Muscle layer of colon (tissue), 2 donors: ENCODE data around the gene IFITM5.
"Not testable (repeated sequence)": the region's sequence is repeated elsewhere in the genome, so short reads cannot be mapped to it uniquely, and the experiment has no call there.

Source experiments
- H3K27ac ChIP-seq: one replicate; pipeline ENCODE4 v1.7.0; 2013; ENCODE audit warnings: low read depth, mild to moderate bottlenecking, low read length, moderate library complexity
- H3K27me3 ChIP-seq, 2 donors: one replicate each; pipeline ENCODE4 v1.7.0; 2013; ENCODE audit warnings: low read length in 2 of 2, mild to moderate bottlenecking in 2 of 2; ENCODE audit not compliant: insufficient read depth in 2 of 2, control insufficient read depth in 1 of 2
- H3K36me3 ChIP-seq: one replicate; pipeline ENCODE4 v1.7.0; 2013; ENCODE audit warnings: mild to moderate bottlenecking, low read length; ENCODE audit not compliant: insufficient read depth
- H3K4me1 ChIP-seq: one replicate; pipeline ENCODE4 v1.7.0; 2013; ENCODE audit warnings: mild to moderate bottlenecking, low read length; ENCODE audit not compliant: insufficient read depth
- H3K4me3 ChIP-seq, 2 donors: one replicate each; pipeline ENCODE4 v1.7.0; 2013; ENCODE audit warnings: low read length in 2 of 2, low read depth in 1 of 2, mild to moderate bottlenecking in 1 of 2, moderate library complexity in 1 of 2
- H3K9ac ChIP-seq: one replicate; pipeline ENCODE4 v1.7.0; 2013; ENCODE audit warnings: low read length
- H3K9me3 ChIP-seq: one replicate; pipeline ENCODE4 v1.7.0; 2013; ENCODE audit warnings: mild to moderate bottlenecking, low read length
- donor health status: abdominal sarcoma.
- donor health status: Adenocarcinoma of cecum.

IFITM5 gene

DNA sequence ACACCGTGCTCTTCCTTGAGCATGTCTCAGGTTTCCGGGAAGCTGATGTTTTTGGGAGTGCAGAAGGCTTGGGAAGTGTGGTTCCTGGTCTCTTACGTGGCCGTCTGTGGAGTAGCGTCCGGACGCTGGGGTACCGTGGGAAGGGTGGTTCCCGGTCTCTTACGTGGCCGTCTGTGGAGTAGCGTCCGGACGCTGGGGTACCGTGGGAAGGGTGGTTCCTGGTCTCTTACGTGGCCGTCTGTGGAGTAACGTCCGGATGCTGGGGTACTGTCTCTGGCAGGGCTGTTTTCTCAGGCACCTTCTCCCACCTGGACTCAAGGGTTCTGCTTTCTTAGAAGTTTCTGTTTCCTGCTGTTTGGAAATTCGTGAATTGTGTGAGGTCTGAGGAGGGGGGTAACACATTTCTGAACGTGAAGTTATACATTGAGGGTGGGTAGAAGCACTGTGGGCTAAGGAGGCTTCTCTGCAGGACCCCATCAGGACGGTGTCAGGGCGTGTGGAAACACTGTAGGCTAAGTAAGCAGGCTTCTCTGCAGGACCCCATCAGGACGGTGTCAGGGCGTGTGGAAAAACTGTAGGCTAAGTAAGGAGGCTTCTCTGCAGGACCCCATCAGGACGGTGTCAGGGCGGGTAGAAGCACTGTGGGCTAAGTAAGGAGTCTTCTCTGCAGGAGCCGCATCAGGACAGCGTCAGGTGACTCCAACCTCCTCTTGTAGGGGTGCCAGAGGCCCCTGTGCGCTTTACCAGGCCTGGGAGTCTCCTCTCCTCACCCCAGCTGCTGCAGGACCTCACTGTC lies 26.7 kb upstream of the IFITM5 start:
- Histone ChIP-seq H3K4me1 (peaks cover 33% of the 10 kb centered on the region), H3K27ac (peak overlapping the region; percentile 86), H3K4me3 (peak overlapping the region in 1 of 2 donors; percentile 11), H3K9me3 (no peaks in the 10 kb centered on the region), H3K27me3 (no peaks in the 10 kb centered on the region), H3K9ac (peak overlapping the region; percentile 55), H3K36me3 (no peaks in the 10 kb centered on the region)

DNA sequence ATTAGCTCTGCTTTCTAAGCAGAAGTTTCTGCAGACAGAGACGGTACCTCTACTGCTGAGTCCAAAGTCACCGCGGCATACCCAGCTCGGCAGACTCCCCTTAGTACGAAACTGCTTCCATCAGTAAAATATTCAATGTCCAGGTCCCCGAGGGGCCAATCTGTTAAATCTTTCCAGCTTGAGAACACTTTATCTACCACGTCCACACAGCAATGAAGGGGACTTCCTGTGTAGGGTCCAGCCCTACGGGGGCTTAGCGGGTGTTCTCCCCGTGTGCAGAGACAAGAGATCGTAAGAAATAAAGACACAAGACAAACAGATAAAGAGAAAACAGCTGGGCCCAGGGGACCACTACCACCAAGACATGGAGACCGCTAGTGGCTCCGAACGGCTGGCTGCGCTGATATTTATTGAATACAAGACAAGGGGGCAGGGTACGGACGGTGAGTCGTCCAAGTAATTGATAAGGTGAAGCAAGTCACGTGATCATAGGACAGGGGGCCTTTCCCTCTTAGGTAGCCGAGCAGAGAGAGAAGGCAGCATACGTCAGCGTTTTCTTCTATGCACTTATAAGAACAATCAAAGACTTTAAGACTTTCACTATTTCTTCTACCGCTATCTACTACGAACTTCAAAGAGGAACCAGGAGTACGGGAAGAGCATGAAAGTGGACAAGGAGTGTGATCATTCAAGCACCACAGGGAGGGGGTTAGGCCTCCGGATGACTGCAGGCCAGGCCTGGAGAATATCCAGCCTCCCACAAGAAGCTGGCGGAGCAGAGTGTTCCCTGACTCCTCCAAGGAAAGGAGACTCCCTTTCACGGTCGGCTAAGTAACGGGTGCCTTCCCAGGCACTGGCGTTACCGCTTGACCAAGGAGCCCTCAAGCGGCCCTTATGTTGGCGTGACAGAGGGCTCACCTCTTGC lies 25.5 kb upstream of the IFITM5 start:
- not testable (repeated sequence) for H3K36me3 ChIP-seq, H3K27me3 ChIP-seq, H3K9me3 ChIP-seq
- peak overlapping the region; percentile 86 for H3K27ac ChIP-seq
- peak overlapping the region; percentile 21 for H3K9ac ChIP-seq
- H3K4me1 ChIP-seq, result peaks cover 33% of the 10 kb centered on the region
- peak overlapping the region in 1 of 2 donors; percentile 8 for H3K4me3 ChIP-seq

DNA sequence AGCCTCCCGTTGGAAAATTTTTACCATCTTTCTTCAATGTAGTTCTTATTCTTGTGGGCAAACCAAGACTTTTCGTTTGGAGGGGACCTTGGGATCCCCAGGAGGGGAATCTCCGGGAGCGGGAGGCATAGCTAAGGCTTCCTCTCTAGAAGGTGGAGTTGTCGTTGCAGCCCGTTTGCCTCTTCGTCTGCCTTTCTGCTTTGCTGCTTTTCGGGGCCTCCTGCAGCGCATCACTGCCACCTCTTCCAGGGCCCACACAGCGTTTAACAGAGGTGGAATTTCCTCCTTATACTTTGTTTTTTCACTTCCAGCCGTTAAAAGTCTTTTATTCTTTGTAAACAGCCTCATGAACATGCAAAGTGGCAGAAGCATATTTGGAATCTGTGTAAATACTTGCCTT lies 24.8 kb upstream of the IFITM5 start:
- peak overlapping the region; percentile 21 for H3K9ac ChIP-seq
- H3K4me1 ChIP-seq, result peaks cover 33% of the 10 kb centered on the region
- H3K9me3 ChIP-seq, result no peaks in the 10 kb centered on the region
- H3K27ac ChIP-seq, result peak overlapping the region; percentile 73
- no peaks in the 10 kb centered on the region for H3K27me3 ChIP-seq
- H3K4me3 ChIP-seq, result no peak overlapping the region
- no peaks in the 10 kb centered on the region for H3K36me3 ChIP-seq

DNA sequence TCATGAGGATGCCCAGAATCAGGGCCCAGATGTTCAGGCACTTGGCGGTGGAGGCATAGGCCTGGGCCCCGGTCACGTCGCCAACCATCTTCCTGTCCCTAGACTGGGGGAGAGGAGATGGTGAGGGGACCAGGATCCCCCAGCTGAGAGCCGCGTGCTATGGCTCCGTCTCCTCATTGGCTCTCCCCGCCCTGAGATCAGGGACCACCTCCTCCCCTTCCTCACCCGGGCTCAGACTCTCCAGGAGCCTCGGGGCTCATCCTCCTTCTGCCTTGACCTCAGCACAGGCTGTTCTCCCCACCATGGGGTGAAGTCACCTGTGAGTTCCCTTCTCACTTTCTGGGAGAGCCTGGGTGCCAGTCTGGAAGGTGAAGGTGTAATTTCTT lies 20.6 kb upstream of the IFITM5 start:
- Histone ChIP-seq H3K27ac (peak overlapping the region; percentile 96), H3K4me3 (peak overlapping the region; percentile 76 to 84), H3K9ac (peak overlapping the region; percentile 96), H3K27me3 (peaks cover 13 to 24% of the 10 kb centered on the region in 2 donors), H3K4me1 (peaks cover 16% of the 10 kb centered on the region)
- not testable (repeated sequence) for H3K9me3 ChIP-seq, H3K36me3 ChIP-seq

DNA sequence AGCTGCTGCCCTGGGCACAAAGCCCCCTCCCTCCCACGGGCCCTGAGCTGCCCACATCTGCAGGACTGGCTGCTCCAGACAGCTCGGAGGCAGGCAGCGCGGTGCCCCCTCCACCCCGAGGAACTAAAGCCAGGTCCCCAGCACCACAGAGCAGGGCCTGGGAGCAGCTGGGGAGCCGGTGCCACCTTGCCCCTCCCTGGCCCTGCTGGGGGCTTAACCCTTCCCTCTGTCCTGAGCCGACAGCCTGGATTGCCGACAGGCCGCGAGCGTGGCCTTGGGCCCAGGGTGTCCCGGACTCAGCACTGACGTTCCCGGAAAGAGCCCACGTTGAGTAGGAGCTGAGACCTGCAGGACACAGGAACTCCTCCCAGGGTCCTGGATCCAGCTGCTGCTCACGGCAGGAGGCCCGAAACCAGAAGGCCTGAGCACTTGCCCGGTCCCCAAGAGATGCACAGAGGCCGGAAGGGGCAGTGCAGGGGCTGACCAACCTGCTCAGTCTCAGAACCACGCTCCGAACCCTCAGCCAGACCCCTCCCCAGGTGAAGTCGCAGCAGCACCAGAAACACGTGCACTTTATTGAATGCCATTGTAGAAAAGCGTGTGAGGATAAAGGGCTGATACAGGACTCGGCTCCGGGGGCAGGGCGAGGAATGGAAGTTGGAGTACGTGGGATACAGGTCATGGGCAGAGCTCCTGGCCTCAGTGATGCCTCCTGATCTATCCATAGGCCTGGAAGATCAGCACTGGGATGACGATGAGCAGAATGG lies 20.0 kb upstream of the IFITM5 start:
- peak overlapping the region; percentile 87 for H3K9ac ChIP-seq
- H3K27me3 ChIP-seq, result peaks cover 13 to 24% of the 10 kb centered on the region in 2 donors
- peaks cover 10% of the 10 kb centered on the region for H3K4me1 ChIP-seq

DNA sequence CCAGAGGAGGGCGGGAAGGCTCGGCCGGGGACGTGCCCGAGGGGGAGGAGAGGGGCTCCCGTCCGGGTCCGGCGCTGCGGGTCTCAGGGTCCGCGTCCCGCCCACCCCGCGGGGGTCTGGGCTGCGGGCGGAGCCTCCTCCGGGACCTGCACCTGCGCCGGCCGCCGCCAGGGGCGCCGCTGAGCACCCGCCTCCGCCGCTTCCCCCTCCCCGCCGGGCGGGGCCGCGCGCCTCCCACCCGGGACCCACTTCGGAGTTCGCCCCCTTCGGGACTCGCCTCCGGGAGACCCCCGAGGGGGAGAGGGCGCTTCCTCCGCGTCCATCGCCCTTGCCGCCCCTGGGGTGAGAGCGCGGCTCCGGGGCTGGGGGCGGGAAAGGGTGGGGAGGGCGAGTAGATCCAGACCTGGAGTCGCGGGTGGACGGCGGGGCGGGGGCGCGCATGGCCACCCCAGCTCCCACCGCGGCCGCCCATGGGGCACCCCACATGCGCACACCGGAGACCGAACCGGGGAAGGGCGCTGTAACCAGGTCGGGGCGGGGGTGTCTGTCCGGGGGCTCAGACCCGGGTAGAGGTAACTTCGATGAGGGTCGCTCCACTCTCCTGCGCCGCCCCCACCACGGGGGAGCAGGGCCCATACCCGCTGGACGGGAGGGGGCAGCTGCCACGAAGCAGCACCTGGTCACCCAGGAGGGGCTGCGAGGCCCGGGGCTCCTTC lies 19.2 kb upstream of the IFITM5 start:
- not testable (repeated sequence) for H3K9me3 ChIP-seq, H3K9ac ChIP-seq, H3K36me3 ChIP-seq, H3K4me1 ChIP-seq
- Histone ChIP-seq H3K27ac (peak overlapping the region; percentile 96), H3K27me3 (peaks cover 13 to 24% of the 10 kb centered on the region in 2 donors), H3K4me3 (peak overlapping the region; percentile 27 to 84)

More for the DNA sequence above, 20.0 kb upstream of the IFITM5 start:
- H3K9me3 ChIP-seq, H3K36me3 ChIP-seq: not testable (repeated sequence)
- peak overlapping the region; percentile 76 to 84 for H3K4me3 ChIP-seq
- peak overlapping the region; percentile 96 for H3K27ac ChIP-seq

DNA sequence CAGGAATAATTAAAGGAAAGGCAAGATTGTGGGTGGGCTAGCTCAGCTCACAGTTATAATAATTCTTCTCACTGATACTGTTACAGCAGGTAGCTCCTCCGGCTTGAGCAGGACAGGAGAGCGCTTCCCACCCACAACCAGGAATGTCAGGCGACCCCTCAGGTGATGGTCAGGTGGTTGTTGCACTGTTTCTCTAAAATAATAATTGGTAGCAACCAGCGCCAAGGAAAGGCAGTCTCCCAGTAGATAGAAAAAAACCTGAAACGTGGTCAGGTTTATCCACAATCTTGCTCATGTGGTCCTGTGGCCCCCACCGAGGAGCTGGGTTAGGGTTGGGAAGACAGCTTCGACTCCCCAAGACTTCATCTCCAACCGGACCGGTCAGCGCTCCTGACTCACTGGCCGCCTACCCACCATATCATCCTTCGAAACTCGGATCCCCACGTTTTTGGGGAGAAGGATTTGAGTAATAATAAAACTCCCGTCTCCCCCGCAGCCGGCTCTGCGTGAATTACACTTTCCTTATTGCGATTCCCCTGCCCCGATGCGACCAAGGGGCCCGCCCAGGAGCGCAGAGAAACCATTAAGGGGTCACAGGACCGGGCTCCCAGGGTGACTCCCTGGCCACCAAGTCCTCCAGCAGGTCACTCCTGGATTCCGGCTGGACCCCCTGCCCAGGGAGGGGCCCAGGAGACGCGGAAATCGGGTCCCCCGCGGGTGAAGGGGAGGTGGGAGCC lies 18.5 kb upstream of the IFITM5 start:
- H3K27ac ChIP-seq, H3K4me1 ChIP-seq, H3K9me3 ChIP-seq, H3K9ac ChIP-seq, H3K36me3 ChIP-seq: not testable (repeated sequence)
- Histone ChIP-seq H3K27me3 (peaks cover 13 to 24% of the 10 kb centered on the region in 2 donors), H3K4me3 (peak overlapping the region in 1 of 2 donors; percentile 20)

DNA sequence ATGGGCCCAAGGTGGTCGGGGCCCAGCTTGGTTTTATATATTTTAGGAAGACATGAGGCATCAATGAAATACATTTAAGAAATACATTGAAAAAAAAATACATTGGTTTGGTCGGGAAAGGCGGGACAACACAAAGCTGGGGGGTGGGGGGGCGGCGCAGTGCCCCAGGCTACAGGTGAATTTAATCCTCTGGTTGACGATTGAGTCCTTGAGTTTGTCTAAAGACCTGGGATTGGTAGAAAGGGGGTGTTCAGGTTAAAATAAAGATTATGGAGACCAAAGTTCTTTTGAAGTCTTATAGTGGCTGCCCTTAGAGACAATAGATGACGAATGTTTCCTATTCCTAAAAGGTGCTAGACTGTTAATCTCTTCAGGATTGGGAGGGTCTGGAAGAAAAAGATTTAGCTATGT lies 17.6 kb upstream of the IFITM5 start:
- Histone ChIP-seq H3K4me3 (no peak overlapping the region), H3K9me3 (no peaks in the 10 kb centered on the region), H3K27me3 (peaks cover 13 to 24% of the 10 kb centered on the region in 2 donors), H3K9ac (no peak overlapping the region), H3K4me1 (peaks cover 17% of the 10 kb centered on the region), H3K27ac (no peak overlapping the region), H3K36me3 (no peaks in the 10 kb centered on the region)

DNA sequence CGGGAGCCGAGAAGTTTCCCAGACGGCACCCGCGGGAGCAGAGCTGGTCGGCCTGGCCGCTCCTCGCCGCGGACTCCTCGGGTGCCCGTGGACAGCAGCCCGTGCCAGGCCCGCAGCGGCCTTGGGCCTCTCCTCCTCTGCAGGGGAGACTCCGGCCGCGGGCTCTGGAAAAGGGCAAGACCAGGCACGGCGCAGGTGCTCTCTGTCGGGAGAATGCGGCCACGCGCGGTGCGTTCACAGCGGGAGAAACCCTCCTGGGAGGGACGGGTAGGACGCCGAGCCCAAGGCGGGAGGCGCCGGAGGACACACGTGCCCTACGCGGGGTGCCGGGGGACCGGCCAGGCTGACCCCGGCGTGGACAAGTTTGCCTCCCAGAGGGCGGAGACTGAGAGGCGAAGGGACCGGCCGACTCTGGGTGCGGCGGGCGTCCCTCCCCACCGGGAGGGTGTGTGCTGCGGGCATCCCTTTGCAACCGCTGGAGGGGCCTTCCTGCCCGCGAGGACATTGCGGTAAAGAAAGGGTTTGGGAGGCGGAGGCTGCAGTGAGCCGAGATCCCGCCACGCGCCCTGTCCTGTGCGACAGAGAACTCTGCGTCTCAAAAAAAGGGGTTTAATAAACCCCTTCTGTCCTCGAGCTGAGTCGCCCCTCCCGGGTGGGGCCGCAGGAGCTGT lies 16.8 kb upstream of the IFITM5 start:
- H3K4me1 ChIP-seq, result peaks cover 19% of the 10 kb centered on the region
- no peak overlapping the region for H3K9ac ChIP-seq
- H3K9me3 ChIP-seq, result no peaks in the 10 kb centered on the region
- no peak overlapping the region for H3K27ac ChIP-seq
- no peak overlapping the region for H3K4me3 ChIP-seq
- H3K36me3 ChIP-seq, result no peaks in the 10 kb centered on the region
- peaks cover 13 to 24% of the 10 kb centered on the region in 2 donors for H3K27me3 ChIP-seq

DNA sequence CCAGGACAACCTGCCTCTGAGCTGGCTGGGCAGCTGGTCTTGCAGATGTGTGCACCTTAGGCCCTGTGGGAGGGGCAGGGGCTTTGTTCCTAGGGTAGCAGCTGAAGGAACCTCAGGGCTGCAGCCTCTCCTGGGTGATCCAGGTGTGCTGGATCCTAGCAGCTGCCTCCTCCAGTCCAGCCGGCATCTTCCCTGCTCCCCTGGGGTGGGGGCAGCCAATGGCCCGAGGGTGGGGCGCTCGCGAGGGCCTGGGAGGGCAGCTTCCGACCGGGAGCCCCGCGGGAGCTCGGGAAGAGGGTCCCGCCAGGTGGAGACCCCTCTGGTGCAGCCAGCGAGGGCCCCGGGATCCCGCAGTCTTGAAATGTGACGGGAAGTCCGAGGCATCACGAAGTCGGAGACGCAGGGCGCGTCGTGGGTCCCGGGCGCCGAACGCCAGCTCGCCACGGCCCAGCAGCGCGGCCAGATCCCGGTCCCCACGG lies 16.2 kb upstream of the IFITM5 start:
- Histone ChIP-seq H3K4me1 (peaks cover 19% of the 10 kb centered on the region), H3K9ac (no peak overlapping the region), H3K36me3 (no peaks in the 10 kb centered on the region)

More for the DNA sequence above, 16.2 kb upstream of the IFITM5 start:
- Histone ChIP-seq H3K27me3 (peaks cover 13 to 24% of the 10 kb centered on the region in 2 donors), H3K27ac (no peak overlapping the region), H3K9me3 (no peaks in the 10 kb centered on the region), H3K4me3 (peak overlapping the region; percentile 7 to 53)
